GM18498 (cell line): Measurements from ENCODE around the gene RAB8B.

ENCODE experiments used
- ATAC-seq: cut with Tn5 transposase; IDR thresholded peaks from one replicate; pipeline ENCODE4 v1.9.1; 2021; ENCODE audit warnings: mild to moderate bottlenecking, moderate library complexity; ENCODE audit not compliant: unreplicated experiment

The RAB8B gene

GRCh38 chr15:63188926-63189871, at the start of gene RAB8B:
TSS of gene RAB8B (plus strand) at chr15:63189606. CDS start at chr15:63189625, 19 bp downstream.
- peak; percentile 83 for ATAC-seq

GRCh38 chr15:63140936-63141335, 48.5 kb upstream of the RAB8B start:
- no peak for ATAC-seq

GRCh38 chr15:63145426-63145825, 44.0 kb upstream of the RAB8B start:
- no peak for ATAC-seq

- no peak for ATAC-seq
These were observed 42.7 kb upstream of the RAB8B start for GRCh38 chr15:63146684-63147083.

- ATAC-seq = no peak
These were observed 37.7 kb upstream of the RAB8B start for GRCh38 chr15:63151665-63152064.

- no peak for ATAC-seq
These were observed 33.9 kb upstream of the RAB8B start for GRCh38 chr15:63155486-63155885.

- no peak for ATAC-seq
These were observed 33.2 kb upstream of the RAB8B start for GRCh38 chr15:63156086-63156710.

- peak; percentile 20 for ATAC-seq
These were observed 32.7 kb upstream of the RAB8B start for GRCh38 chr15:63156755-63157117.

- ATAC-seq = peak; percentile 90
These were observed 32.1 kb upstream of the RAB8B start, which contains the start of gene RPS27L for GRCh38 chr15:63157118-63157843. TSS of gene RPS27L (minus strand) at chr15:63157477. CDS start at chr15:63157405, 72 bp downstream.

GRCh38 chr15:63157891-63158431, 31.4 kb upstream of the RAB8B start:
- peak; percentile 31 for ATAC-seq

- no peak for ATAC-seq
These were observed 28.8 kb upstream of the RAB8B start for GRCh38 chr15:63160638-63161037.

GRCh38 chr15:63163217-63163616, 26.2 kb upstream of the RAB8B start:
- no peak for ATAC-seq

GRCh38 chr15:63165166-63165859, 24.1 kb upstream of the RAB8B start:
- ATAC-seq = no peak

- ATAC-seq = no peak
These were observed 23.2 kb upstream of the RAB8B start for GRCh38 chr15:63166219-63166618.

GRCh38 chr15:63169788-63170187, 19.6 kb upstream of the RAB8B start:
- no peak for ATAC-seq

GRCh38 chr15:63172376-63172775, 17.0 kb upstream of the RAB8B start:
- ATAC-seq = no peak

GRCh38 chr15:63172851-63173451, 16.5 kb upstream of the RAB8B start:
- no peak for ATAC-seq

GRCh38 chr15:63176302-63176701, 13.1 kb upstream of the RAB8B start:
- ATAC-seq = no peak

GRCh38 chr15:63178034-63178433, 11.4 kb upstream of the RAB8B start:
- ATAC-seq = no peak

- ATAC-seq = no peak
These were observed 8.7 kb upstream of the RAB8B start for GRCh38 chr15:63180746-63181145.
